H1 (cell line): Measurements from ENCODE around the gene GSAP. TPM values are rescaled to one million over a fixed set of nuclear protein-coding genes. Genes with fewer than 3 reads are reported as not detected.

Source experiments
- FOSL1 ChIP-seq: IDR thresholded peaks from 2 replicates; pipeline ENCODE4 v1.6.1; 2011; ENCODE audit warnings: mild to moderate bottlenecking, low read depth, low read length, moderate library complexity; ENCODE audit not compliant: insufficient read depth
- KDM1A ChIP-seq: fragments of 200-600, 300-600 bp; sonication (generic); IDR thresholded peaks from 2 replicates; pipeline ENCODE4 v1.7.1; 2016; ENCODE audit warnings: mild to moderate bottlenecking, low read length, borderline replicate concordance
- PHF8 ChIP-seq: fragments of 200-600 bp; sonication (generic); conservative IDR thresholded peaks from 2 replicates; pipeline ENCODE4 v1.7.1; 2012; ENCODE audit warnings: low read depth, mild to moderate bottlenecking, inconsistent platforms, low read length, moderate library complexity
- POLR2AphosphoS5 ChIP-seq: IDR thresholded peaks from 2 replicates; pipeline ENCODE4 v1.6.1; 2011; ENCODE audit warnings: low read depth, low read length
- POU5F1 ChIP-seq: IDR thresholded peaks from 2 replicates; pipeline ENCODE4 v1.6.1; 2011; ENCODE audit warnings: low read depth, mild to moderate bottlenecking, low read length, moderate library complexity
- RBBP5 ChIP-seq: IDR thresholded peaks from 2 replicates; pipeline ENCODE4 v1.7.1; 2012; ENCODE audit warnings: low read depth, mild to moderate bottlenecking, inconsistent platforms, low read length, moderate library complexity, borderline replicate concordance
- RNF2 ChIP-seq: fragments of 200-900, 300-1000 bp; sonication (generic); IDR thresholded peaks from 2 replicates; pipeline ENCODE4 v1.7.1; 2016; ENCODE audit warnings: borderline replicate concordance, low read depth, mild to moderate bottlenecking, antibody characterized with exemption, low read length; ENCODE audit not compliant: poor library complexity, severe bottlenecking; ENCODE audit errors: missing control alignments
- SUZ12 ChIP-seq: fragments of 200-600 bp; sonication (generic); IDR thresholded peaks from 2 replicates; pipeline ENCODE4 v1.6.1; 2012; ENCODE audit warnings: mild to moderate bottlenecking, inconsistent platforms, low read length, moderate library complexity, mixed read lengths
- TAF1 ChIP-seq: IDR thresholded peaks from 2 replicates; pipeline ENCODE4 v1.6.1; 2011; ENCODE audit warnings: mild to moderate bottlenecking, low read depth, low read length
- TCF12 ChIP-seq: IDR thresholded peaks from 2 replicates; pipeline ENCODE4 v1.6.1; 2011; ENCODE audit warnings: low read depth, mild to moderate bottlenecking, low read length
- TEAD4 ChIP-seq: IDR thresholded peaks from 2 replicates; pipeline ENCODE4 v1.6.1; 2012; ENCODE audit warnings: low read depth, low read length, inconsistent platforms, mixed read lengths
- polyA plus RNA-seq, 7 experiments: library from polyadenylated mRNA; depleted of rRNA in 3 of 7; stranded (reverse) in 5 of 7; unstranded in 2 of 7; fragments of >200 nt in 5 of 7; fragments of 200-250 nt in 2 of 7; gene quantifications; 1 replicate in 5 of 7; 2 replicates in 1 of 7; 4 replicates in 1 of 7; pipeline versions ENCODE4 v1.2.1 to v1.2.3, GENCODE V29; 2011 to 2013; ENCODE audit warnings: missing spikeins in 2 of 7, mixed read lengths in 2 of 7
- total RNA-seq: library from RNA; stranded (reverse); fragmentation: NEBNext Ultra II Directional; extraction: Animal tissue kit (Norgen Biotek cat#: 25700); gene quantifications from 2 replicates; pipeline ENCODE4 v1.2.1, GENCODE V29; 2021
- TF ChIP-seq, protein P1 (sequence below): fragments of 300-600 bp; sonication (generic); IDR thresholded peaks from 2 replicates; pipeline ENCODE4 v1.7.1; 2012; ENCODE audit warnings: low read length, moderate library complexity, mild to moderate bottlenecking, inconsistent platforms; ENCODE audit not compliant: insufficient replicate concordance

GSAP gene
- total and polyA plus RNA-seq, 2 of the 8 experiments (the other 6 are each of a cell fraction or from before 2014, with no cell fraction given) = 0.93 to 2.1 TPM

DNA sequence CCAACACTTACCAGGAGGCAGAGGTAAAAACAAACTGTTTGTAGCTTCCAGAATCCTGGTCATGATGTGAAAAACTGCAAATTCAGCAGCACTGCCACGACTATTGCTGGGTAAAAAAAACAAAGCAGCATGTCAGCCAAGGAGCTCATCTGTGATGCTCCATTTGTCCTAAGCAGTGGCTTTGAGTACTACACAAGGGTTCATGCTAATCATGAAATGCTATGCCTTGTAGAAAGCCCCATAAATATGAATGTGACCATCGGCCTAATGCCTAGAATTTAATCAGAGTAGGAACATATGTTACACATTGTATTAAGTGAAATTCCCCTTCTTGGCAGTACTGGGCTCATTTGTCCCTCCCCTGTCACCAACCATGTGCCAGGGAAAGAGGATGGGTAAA, 95.4 kb downstream of the GSAP start (continued):
- TF ChIP-seq, protein P1, sequence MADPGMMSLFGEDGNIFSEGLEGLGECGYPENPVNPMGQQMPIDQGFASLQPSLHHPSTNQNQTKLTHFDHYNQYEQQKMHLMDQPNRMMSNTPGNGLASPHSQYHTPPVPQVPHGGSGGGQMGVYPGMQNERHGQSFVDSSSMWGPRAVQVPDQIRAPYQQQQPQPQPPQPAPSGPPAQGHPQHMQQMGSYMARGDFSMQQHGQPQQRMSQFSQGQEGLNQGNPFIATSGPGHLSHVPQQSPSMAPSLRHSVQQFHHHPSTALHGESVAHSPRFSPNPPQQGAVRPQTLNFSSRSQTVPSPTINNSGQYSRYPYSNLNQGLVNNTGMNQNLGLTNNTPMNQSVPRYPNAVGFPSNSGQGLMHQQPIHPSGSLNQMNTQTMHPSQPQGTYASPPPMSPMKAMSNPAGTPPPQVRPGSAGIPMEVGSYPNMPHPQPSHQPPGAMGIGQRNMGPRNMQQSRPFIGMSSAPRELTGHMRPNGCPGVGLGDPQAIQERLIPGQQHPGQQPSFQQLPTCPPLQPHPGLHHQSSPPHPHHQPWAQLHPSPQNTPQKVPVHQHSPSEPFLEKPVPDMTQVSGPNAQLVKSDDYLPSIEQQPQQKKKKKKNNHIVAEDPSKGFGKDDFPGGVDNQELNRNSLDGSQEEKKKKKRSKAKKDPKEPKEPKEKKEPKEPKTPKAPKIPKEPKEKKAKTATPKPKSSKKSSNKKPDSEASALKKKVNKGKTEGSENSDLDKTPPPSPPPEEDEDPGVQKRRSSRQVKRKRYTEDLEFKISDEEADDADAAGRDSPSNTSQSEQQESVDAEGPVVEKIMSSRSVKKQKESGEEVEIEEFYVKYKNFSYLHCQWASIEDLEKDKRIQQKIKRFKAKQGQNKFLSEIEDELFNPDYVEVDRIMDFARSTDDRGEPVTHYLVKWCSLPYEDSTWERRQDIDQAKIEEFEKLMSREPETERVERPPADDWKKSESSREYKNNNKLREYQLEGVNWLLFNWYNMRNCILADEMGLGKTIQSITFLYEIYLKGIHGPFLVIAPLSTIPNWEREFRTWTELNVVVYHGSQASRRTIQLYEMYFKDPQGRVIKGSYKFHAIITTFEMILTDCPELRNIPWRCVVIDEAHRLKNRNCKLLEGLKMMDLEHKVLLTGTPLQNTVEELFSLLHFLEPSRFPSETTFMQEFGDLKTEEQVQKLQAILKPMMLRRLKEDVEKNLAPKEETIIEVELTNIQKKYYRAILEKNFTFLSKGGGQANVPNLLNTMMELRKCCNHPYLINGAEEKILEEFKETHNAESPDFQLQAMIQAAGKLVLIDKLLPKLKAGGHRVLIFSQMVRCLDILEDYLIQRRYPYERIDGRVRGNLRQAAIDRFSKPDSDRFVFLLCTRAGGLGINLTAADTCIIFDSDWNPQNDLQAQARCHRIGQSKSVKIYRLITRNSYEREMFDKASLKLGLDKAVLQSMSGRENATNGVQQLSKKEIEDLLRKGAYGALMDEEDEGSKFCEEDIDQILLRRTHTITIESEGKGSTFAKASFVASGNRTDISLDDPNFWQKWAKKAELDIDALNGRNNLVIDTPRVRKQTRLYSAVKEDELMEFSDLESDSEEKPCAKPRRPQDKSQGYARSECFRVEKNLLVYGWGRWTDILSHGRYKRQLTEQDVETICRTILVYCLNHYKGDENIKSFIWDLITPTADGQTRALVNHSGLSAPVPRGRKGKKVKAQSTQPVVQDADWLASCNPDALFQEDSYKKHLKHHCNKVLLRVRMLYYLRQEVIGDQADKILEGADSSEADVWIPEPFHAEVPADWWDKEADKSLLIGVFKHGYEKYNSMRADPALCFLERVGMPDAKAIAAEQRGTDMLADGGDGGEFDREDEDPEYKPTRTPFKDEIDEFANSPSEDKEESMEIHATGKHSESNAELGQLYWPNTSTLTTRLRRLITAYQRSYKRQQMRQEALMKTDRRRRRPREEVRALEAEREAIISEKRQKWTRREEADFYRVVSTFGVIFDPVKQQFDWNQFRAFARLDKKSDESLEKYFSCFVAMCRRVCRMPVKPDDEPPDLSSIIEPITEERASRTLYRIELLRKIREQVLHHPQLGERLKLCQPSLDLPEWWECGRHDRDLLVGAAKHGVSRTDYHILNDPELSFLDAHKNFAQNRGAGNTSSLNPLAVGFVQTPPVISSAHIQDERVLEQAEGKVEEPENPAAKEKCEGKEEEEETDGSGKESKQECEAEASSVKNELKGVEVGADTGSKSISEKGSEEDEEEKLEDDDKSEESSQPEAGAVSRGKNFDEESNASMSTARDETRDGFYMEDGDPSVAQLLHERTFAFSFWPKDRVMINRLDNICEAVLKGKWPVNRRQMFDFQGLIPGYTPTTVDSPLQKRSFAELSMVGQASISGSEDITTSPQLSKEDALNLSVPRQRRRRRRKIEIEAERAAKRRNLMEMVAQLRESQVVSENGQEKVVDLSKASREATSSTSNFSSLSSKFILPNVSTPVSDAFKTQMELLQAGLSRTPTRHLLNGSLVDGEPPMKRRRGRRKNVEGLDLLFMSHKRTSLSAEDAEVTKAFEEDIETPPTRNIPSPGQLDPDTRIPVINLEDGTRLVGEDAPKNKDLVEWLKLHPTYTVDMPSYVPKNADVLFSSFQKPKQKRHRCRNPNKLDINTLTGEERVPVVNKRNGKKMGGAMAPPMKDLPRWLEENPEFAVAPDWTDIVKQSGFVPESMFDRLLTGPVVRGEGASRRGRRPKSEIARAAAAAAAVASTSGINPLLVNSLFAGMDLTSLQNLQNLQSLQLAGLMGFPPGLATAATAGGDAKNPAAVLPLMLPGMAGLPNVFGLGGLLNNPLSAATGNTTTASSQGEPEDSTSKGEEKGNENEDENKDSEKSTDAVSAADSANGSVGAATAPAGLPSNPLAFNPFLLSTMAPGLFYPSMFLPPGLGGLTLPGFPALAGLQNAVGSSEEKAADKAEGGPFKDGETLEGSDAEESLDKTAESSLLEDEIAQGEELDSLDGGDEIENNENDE = no peak
- TF ChIP-seq TCF12 (no peak), POU5F1 (no peak), TEAD4 (no peak), PHF8 (no peak), TAF1 (no peak), RNF2 (no peak), FOSL1 (no peak), KDM1A (no peak), RBBP5 (no peak), SUZ12 (no peak), POLR2AphosphoS5 (no peak)
